Measurements from ENCODE around the gene NAALADL2.
A peak's percentile ranks its signal among the peaks of the same experiment; 100 is the strongest.
"Not testable (repeated sequence)": the region's sequence is repeated elsewhere in the genome, so short reads cannot be mapped to it uniquely, and the experiment has no call there.

The NAALADL2 gene

DNA sequence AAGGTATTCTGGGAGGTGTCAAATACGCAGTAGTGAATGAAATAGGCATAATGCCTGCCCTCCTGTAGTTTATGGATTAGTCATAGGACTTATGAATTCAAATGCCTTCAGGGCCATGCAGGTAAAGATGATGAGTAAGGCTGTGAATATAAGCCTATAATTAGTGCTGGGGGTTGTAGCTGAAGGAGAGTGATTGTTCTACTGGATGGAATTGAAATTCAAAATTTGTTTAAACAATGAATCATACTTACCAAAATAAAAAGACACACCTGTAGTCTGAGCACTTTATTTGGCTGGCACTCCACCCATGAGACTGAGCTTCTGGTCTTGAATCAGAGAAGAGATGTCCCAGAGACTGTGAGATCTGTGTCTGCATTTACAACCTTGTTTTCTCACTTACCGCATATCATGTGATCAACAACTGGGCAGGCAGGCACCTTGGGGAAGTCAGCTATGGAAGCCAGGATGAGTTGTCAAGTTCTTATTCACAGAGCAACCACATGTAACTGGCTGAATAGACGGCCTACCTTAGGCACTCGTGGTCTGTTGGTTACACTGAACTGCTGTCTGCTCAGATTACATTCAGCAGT is 291.8 kb downstream of the NAALADL2 start:
- DNase-seq, result no peak

DNA sequence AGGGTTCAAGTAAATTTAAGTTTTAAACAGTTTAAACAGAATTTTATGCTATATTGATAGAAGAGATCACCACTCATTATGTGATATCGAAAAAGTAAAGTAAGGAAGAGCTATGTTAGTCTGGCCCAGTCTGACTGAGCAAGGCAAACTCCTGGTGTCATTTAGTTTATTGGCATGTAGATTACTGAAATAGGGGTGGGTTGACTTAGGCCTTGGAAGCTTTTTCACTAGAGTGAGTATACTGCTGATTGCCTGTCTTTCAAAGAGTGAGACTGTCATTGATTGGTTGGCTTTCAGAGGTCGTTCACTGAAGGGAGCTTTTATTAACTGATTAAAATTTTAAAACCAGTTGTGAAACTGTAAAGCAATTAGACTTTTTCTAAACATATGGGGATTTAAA is 294.5 kb downstream of the NAALADL2 start:
- DNase-seq, result no peak

DNA sequence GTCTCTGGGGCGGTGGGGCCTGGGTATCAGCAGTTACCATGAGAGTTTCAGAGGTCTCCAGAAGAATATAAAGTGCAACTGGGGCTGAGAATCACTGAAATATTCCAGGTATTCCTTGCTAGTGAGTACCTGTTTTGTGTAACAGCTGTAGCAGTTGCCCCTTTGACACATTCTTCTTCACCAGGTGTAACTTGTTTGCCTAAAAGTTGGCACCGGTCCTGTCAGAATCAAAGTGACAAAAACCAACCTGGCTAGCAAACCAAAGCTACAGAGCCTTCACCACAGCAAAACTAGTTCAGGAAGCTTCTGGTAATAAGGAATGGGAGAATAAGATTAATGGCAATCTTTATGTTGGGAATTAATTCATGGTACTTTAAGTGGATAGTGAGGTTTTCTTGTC is 296.0 kb downstream of the NAALADL2 start:
- DNase-seq, result no peak

DNA sequence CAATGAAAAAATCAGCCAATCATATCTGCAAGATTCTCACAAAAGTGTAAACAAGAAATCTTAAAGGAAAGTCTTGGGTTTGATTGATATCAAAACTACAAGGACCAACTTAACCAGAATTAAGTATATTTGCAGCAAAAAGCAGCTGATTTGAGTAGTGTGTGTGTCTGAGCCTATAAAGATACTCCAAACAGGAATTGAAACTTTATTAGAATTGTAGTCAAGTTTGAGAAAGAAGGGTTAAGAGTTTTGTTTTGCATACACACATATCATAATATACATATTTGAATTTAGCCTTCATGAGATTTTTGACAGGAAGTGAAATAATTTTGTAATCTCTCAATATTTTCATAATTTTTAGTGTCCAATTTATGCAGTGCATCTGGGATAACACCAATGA is 300.1 kb downstream of the NAALADL2 start:
- DNase-seq, result no peak

DNA sequence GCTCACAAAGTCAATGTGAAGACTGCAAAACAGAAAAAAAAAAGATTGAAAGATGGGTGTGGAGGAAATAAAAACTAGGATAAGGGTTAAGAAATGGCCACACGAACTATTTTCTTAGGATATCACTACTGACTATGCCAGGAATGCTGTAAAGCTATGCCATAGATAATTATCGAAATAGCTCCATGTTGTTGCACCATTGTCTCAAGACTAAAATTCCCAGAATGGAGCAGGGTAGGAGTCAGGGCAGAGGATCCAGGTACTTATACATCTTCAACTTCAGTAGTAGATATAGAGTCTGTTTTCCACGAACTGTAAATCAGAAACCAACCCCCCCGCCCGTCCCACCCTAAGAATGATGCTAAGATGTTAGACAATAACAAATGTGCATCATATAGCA is 302.2 kb downstream of the NAALADL2 start:
- no peak for DNase-seq

DNA sequence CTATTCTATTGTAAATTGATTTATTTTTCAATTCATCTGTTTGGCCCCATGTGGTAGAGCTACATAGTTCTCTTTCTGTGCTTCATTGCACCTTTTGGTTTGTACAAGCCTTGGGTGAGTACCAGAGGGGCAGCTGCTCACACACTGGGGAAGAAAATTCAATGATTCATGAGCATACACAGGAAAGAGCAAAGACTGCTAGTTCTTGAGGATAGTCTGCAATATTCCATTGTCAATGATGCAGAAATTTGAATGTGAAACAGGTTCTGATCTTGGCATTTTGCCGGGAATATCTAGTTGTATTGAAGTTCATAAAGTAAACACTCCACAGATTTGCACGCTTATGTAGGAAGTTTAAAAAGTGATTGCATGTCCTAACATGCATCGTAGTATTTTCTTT is 304.6 kb downstream of the NAALADL2 start:
- peak; percentile 45 for DNase-seq

DNA sequence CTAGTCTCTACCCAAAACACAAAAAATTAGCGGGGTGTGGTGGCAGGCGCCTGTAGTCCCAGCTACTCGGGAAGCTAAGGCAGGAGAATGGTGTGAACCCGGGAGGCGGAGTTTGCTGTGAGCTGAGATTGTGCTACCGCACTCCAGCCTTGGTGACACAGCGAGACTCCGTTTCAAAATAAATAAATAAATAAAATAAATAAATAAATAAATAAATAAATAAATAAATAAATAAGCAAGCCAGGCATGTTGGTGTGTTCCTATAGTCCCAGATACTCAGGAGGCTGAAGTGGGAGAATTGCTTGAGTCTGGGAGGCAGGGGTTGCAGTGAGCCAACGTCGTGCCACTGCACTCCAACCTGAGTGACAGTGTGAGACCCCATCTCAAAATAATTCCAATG is 314.0 kb downstream of the NAALADL2 start:
- DNase-seq, result not testable (repeated sequence)

DNA sequence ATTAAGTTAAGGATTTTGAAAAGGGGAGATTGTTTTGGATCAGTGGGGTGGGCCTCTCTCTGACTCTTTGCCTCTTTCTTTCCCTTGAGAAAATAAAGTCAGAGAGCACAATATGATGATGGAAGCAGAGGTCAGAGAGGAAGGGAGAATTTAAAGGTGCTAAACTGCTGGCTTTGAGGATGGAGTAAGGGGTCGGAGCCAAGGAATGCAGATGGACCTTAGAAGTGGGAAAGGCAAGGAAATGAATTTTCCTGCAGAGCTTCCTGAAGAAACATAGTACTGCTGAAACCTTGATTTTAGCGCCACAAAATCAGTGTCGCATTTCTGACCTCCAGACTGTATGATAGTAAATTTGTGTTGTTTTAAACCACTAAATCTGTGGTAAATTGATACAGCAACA is 317.4 kb downstream of the NAALADL2 start:
- no peak for DNase-seq

DNA sequence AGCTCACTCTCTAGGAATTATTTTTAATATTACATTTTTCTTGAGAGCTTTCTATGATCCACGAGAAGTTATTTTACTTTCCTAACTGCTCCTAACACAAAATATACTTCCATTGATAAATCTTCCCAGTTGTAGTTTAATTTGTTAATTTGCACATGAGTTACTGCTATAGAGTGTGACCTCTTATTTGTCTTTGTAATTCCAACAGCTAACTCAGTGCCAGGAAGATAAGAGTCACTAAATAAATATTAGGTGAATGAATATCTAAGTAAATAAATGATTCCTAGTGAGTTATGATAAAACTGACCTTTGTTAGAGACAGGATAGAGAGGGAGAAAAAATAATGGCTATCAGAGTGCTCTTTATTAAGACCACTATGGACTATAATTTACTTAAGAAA is 319.9 kb downstream of the NAALADL2 start:
- no peak for DNase-seq

DNA sequence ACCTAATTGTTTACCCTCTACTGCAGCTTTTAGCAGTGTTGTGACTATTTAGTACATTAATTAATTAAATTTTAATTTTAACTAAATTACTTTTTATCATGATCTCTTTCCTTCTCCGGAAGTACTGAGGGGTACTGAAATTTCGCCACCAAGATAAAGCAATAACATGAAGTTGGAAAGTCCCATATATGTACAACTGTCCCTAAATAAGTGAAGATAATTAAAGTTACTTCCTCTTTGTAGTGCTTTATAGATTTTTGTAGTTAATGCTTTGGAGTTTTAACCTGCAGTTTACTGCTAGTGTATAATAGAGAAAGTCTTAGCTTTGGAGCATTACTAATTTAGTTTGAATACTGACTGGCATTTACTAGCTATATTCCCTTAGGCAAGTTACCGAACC is 325.3 kb downstream of the NAALADL2 start:
- DNase-seq, result no peak

DNA sequence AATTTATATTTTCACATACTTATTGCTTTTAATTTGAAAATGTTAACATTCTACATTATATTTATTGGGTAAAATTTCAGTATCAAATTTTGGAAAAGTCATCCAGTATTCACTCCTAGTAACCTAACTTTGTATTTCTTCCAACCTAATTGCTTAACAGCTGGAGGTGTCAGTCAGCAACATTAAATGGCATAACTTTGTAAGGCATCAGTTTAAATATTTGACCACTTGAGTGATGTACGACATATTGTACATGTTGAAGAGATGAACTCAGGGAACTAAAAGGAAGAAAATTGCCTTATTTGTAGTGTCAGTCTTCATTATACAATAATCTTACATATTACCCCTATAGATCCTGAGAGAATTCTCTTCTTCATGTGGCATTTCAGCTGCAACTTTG is 326.8 kb downstream of the NAALADL2 start:
- no peak for DNase-seq

DNA sequence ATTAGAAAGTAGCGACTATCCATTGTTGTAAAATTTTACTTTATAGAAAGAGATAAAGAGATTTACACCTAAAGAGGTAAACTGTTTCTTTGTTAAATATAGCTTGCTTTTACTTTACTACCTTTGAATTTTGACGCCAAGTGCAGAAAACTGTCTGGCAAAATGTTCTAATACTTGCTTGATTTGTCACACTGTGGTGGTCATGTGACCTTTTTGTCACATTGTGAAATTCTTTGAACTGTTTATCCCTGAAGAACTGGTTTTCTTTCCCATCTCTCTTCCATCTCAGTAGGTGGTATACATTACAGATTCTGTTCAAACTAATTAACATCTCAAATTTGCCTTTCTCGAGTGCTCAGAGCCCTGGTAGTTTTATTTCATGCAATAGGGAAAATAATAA is 327.4 kb downstream of the NAALADL2 start:
- DNase-seq, result no peak

DNA sequence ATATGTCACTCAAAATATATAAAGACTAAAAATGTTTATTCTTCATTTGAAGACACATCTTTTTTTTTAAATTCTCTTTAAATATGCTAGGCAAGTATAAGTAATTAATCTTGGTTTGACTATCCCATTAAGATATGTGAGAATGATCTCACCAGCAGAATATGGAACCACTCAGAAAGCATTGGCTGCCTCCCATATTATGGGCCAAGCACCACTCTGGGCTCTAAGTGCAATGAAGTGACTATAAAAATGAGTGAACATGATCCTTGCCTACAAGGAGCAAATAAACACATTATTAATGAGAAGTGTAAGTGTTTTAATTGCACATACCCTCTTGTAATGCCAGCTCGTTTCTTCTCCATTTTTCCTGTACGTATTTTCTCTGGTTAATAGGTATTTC is 328.5 kb downstream of the NAALADL2 start:
- no peak for DNase-seq

DNA sequence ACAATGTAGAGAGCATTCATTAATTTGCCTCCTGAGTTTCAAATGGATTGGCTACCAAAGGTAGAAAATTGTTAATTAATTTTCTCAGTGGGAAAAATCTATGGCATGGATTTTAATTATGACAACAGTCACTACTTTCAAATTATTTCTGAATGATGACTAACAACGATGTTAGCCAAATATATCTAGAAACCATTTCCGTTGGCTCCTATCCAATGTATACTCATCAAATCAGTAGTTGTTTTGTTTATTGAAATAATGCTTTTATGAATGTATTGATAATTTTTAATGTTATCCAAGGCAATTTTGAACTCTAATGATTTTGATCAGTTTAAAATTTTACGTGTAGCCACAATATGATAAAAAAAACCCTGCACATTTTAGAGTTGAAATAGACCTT is 333.4 kb downstream of the NAALADL2 start:
- no peak for DNase-seq

DNA sequence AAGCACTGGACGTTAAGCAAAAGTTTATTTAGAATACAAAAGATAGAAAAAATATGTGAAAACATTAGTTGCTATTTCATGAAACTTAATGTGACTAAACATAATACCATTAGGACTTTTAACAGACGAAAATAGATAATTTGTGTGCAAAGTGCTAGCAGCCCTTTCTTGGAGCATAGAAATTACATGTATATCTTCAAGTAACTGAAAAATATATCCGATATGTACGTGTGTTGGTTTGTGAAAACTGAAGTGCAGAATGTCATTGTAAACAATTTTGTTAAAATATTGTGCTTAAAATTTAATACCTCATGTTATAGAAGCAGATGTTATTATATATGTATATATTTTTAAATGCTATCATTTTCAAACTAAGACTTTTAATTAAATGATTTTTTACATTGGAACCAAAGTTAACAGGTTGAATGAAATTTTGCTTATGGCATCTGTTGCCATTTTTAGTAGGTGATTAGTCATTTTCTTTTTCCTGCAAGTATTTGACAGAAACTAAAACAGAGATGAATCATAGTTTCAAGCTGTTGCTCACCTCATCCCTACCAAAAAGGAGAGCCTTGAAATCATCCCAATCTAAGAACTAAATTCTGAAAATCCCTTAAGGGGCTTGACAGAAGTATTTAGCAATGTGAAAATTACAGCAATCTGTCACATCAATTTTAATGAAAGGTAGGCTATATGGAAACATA is 334.8 kb downstream of the NAALADL2 start:
- DNase-seq, result no peak

DNA sequence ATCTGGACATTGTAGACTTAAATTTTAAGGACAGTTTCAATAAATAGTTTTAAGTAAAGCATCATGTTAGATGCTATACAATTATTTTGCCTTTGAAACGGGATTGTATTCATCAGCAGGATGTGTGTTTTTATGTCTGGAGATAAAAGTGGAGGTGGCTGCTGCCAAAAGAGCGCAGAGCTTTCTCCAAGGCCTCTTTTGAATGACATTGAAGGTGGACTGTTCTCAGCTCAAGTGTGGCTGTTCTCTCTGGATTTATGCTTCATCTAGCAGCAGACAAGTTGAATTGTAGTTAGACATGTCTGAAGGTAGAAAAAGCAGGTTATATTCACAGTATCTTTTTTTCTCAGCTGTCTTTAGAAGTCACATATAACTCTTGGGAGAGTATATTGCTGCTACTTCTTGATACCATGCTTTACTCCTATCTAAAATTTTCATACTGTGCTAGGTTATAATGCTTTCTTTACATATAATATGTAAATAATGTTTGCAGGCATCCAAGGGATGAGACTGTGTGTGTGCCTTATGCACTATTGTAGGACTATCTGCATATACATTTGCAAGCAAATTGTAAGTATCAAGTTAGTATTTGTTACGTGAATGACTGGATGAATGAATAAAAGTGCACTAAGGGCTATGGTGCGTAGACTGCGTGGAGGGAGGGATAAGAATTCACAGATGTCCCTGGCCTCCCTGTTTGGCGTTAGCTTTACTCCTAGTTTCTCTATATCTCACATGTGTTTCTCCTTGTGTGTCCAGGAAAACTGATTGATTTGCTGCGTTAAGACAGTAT is 340.1 kb downstream of the NAALADL2 start:
- DNase-seq, result peak; percentile 4

DNA sequence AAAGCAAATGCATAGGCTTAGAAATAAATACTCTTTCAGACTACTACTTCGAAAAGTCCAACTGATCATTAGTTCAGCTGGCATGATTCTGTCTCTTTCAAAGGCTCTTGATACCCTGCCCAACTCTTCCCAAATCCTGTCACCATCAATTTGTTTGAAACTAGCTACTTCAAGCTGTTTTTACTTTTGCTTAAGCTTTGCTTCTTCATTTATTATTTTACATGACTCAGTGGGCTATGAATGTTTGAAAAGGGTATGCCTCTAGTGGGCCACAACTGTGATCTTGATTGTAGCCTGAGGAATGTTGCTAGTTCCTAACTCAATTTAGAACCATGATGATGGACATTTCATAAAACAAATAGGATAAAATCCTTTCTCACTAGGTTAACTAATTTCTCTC is 340.8 kb downstream of the NAALADL2 start:
- peak; percentile 10 for DNase-seq

DNA sequence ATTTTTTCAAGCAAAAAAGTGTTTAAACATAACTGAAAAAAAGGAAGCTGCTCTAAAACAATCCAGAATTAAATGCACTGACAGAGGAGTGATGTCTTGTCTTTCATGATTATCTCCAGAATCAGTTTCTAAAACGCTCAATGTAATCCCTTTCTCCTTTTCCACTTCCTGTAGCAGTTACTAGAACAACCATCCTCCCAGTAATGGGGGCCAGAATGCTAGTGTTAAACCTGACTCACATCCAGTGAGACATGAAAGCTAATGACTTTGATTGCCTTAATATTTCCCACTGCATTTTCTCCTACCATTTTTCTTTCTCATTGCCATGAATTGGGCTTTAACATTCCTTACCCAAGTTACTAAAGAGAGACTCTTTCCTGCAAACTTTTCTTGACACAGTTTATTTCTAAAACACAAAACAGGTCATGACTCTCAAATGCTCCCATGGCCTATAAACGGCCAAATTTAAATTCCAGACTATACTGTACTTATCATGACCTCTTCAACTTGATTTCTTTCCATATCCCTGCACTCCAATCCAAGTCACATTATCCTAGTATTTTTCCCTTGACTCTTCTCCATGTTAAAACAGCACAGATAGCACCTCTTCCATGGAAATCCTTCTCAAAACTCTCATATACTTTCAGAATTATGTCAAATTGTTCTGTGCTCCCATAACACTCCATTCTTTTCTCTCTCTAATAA is 341.4 kb downstream of the NAALADL2 start:
- DNase-seq, result no peak

DNA sequence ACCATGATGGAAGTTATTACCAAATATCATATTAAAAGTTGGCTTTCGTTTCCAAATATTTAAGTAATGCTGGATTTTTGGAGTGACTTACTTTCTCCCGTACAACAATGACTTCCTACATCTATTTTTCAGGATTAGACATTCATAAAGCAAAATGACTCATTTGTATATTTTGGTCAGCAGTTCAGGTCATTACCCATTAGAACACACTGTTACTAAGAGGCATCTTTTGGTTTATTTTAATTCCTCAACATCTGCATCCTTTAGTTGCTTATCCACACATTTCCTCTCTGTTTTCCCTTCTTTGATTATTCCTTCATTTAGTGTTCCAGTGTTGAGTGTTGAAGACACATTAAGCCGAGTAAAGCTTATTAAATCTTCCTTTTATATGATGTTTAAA is 348.2 kb downstream of the NAALADL2 start:
- no peak for DNase-seq

DNA sequence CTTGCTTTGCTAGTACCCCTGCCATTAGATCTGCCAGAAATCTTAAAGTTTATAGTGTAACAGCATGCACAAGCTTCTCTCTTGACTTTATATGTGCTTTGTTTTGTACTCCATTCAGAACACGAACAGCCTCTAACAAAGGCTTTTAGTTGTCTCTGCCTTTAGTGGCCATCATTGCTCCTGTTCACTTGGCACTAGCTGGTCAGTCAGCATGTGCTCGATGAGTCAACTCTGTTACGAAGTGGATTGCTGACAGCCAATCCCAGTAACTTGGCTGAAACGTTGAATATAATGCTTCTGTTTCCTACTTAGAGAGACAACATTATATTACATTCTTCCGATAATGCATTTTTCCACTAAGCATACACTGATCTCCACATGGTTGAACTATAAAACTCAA is 349.2 kb downstream of the NAALADL2 start:
- DNase-seq, result no peak

DNA sequence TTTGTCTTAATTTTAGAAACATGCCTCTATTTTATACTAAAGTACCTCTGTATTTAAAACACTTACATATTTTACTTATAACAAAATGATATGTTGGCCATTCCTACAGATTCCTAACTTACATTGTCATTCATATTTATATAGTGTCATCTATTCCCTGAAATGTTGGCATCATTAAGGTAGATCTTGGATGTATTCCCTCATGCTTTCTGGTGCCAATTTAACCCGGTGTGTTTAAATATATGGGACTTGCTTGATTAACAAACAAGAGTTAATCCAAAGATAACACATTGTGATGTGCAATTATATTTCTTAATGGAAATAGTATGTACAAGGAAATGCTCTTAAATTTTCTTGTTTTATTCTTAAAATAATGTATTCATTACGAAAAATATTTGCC is 352.3 kb downstream of the NAALADL2 start:
- no peak for DNase-seq

DNA sequence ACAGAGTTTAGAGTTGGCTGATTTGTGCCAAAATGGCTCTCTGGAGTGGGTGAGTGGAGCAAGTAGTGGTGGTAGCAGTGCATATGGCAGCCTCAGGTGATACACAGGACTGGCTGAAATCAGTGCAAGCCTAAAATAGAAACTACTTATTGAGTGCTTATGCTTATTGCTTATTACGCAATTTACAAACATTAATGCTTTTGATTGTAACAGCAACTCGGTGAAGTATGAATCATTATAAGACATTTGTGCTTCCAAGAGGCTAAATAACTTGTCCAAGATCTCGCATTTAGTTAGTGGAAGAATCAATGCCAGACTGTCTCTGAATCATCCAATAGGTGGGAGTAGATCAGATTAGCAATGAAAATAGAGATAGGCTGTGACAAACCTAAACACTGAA is 353.8 kb downstream of the NAALADL2 start:
- DNase-seq, result no peak

DNA sequence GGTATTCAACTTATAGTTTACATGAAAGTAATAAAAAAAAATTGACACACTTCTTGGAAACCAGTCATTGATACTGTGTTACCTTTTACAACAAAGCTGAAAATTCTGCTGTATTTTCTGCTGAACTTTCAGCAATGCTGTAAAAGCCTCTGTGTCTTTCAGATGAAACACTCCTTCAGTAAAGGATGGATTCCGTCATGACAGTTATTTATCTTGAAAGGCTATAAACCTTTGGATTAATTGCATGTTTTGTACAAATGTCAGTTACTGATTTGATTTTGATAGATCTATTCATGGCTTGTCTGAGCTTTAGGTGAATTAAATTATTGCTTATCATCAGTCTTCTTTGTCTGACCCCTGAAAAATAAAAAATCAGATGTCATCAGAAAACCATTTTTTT is 355.1 kb downstream of the NAALADL2 start:
- DNase-seq, result no peak

DNA sequence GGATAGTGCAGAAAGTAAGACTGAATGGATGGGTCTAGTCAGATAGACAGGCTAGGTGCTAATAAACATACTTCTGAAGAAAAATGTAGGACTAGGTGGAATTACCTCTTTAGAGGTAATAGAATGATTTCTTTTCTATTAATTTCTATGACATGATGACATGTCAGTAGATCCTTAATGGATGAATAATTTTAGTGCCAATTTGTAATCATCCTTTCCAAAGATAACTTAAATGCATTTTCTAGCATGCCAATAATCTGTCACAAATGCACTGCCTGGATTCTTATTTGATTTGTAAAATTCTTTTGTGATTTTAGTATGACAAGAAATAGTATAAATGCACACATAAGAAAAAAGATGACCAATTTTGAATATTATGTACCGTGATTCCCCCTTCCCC is 356.7 kb downstream of the NAALADL2 start:
- DNase-seq, result no peak

All from eye (tissue), 1 donor.